Tibial nerve (tissue), 4 donors: ENCODE data around the gene NIPBL. TPM values are rescaled to one million over a fixed set of nuclear protein-coding genes. Genes with fewer than 3 reads are reported as not detected.

Experiments
- DNase-seq, 2 donors: peaks; one replicate each; pipeline ENCODE4 v3.0.0-alpha.2; 2019; ENCODE audit warnings: low spot score in 2 of 2
- H3K27ac ChIP-seq, 4 donors: fragments of 200-600 bp; sonication (generic) in 3 of 4; one replicate each; pipeline ENCODE4 v1.5.1; 2017 to 2019; ENCODE audit warnings: mild to moderate bottlenecking in 1 of 4
- H3K27me3 ChIP-seq, 2 donors: fragments of 200-600 bp; sonication (generic) in 1 of 2; one replicate each; pipeline versions ENCODE4 v1.5.1 to v1.6.0; 2017 to 2019
- H3K36me3 ChIP-seq, 3 donors: fragments of 200-600 bp; sonication (generic); one replicate each; pipeline ENCODE4 v1.5.1; 2018 to 2019
- H3K4me1 ChIP-seq, 4 donors: fragments of 200-600 bp; sonication (generic) in 3 of 4; one replicate each; pipeline ENCODE4 v1.5.1; 2017 to 2019
- H3K4me3 ChIP-seq, 4 donors: fragments of 200-600 bp; sonication (generic) in 3 of 4; one replicate each; pipeline ENCODE4 v1.5.1; 2017 to 2019; ENCODE audit warnings: mild to moderate bottlenecking in 1 of 4, moderate library complexity in 1 of 4
- H3K9me3 ChIP-seq, 4 donors: fragments of 200-600 bp; sonication (generic) in 3 of 4; one replicate each; pipeline ENCODE4 v1.5.1; 2017 to 2019
- CTCF ChIP-seq, 5 experiments: fragments of 200-600 bp in 3 of 5; fragments of 450-650 bp in 2 of 5; sonication (generic) in 3 of 5; IDR thresholded peaks; one replicate each; pipeline ENCODE4 v1.5.1; 2016 to 2019; ENCODE audit warnings: antibody characterized with exemption in 5 of 5, mild to moderate bottlenecking in 3 of 5, moderate library complexity in 2 of 5
- EP300 ChIP-seq, 2 donors: sonication (generic); formaldehyde crosslinking; IDR thresholded peaks; one replicate each; pipeline ENCODE4 v1.6.1; 2017; ENCODE audit warnings: antibody characterized with exemption in 2 of 2, mild to moderate bottlenecking in 1 of 2
- POLR2A ChIP-seq, 2 donors: fragments of 450-650 bp; IDR thresholded peaks; one replicate each; pipeline ENCODE4 v1.6.1; 2017; ENCODE audit warnings: antibody characterized with exemption in 2 of 2, mild to moderate bottlenecking in 2 of 2, moderate library complexity in 2 of 2
- WGBS, 2 donors: methylation state at CpG; one replicate each; pipeline ENCODE4 v1.1.5; 2018; 5-methylcytosine and 5-hydroxymethylcytosine counted together
- total RNA-seq, 4 donors: library from RNA; depleted of rRNA; stranded (reverse); fragments of >200 nt; gene quantifications; one replicate each; pipeline ENCODE4 v1.1.0, GENCODE V29; 2016

Gene NIPBL
- total RNA-seq, 4 donors from 2014 or later, result 53.4 to 64.5 (median 59.4) TPM

GRCh38 chr5:36932699-36933098, 56.1 kb downstream of the NIPBL start:
- H3K36me3 ChIP-seq, result no peaks in the 10 kb centered on the region
- H3K9me3 ChIP-seq, result peaks cover 0 to 6% (median 0%) of the 10 kb centered on the region in 4 donors
- no peak overlapping the region for H3K27ac ChIP-seq
- H3K4me3 ChIP-seq, result no peak overlapping the region
- H3K4me1 ChIP-seq, result peaks cover 0 to 51% (median 0%) of the 10 kb centered on the region in 4 donors
- no peak for TF ChIP-seq POLR2A (IDR thresholded peaks at IDR 0.05)
- TF ChIP-seq EP300 (IDR thresholded peaks at IDR 0.05), result no peak
- TF ChIP-seq CTCF (IDR thresholded peaks at IDR 0.05), result no peak
- H3K27me3 ChIP-seq, result no peaks in the 10 kb centered on the region
- WGBS, 2 donors, result 93 to 97% methylated on average over 1 of the region's 1 CpG
- no peak for DNase-seq

GRCh38 chr5:36934740-36935356, 58.3 kb downstream of the NIPBL start:
- H3K9me3 ChIP-seq, result peaks cover 0 to 6% (median 0%) of the 10 kb centered on the region in 4 donors
- WGBS, 2 donors, result 96 to 97% methylated on average over 3 of the region's 3 CpGs
- H3K4me3 ChIP-seq, result no peak overlapping the region
- H3K36me3 ChIP-seq, result no peaks in the 10 kb centered on the region
- DNase-seq, result no peak
- no peaks in the 10 kb centered on the region for H3K27me3 ChIP-seq
- H3K4me1 ChIP-seq, result peaks cover 0 to 50% (median 4%) of the 10 kb centered on the region in 4 donors
- no peak for TF ChIP-seq POLR2A (IDR thresholded peaks at IDR 0.05)
- no peak for TF ChIP-seq EP300 (IDR thresholded peaks at IDR 0.05)
- TF ChIP-seq CTCF (IDR thresholded peaks at IDR 0.05), result no peak
- no peak overlapping the region for H3K27ac ChIP-seq

- DNase-seq, result no peak
- peaks cover 0 to 6% (median 0%) of the 10 kb centered on the region in 4 donors for H3K9me3 ChIP-seq
- H3K27me3 ChIP-seq, result no peaks in the 10 kb centered on the region
- 88 to 100% methylated on average over 1 of the region's 1 CpG for WGBS, 2 donors
- no peak overlapping the region for H3K27ac ChIP-seq
- TF ChIP-seq EP300 (IDR thresholded peaks at IDR 0.05) (no peak), POLR2A (IDR thresholded peaks at IDR 0.05) (no peak), CTCF (IDR thresholded peaks at IDR 0.05) (no peak)
- no peaks in the 10 kb centered on the region for H3K36me3 ChIP-seq
- H3K4me3 ChIP-seq, result no peak overlapping the region
- peaks cover 0 to 50% (median 4%) of the 10 kb centered on the region in 4 donors for H3K4me1 ChIP-seq
These were observed 59.2 kb downstream of the NIPBL start for GRCh38 chr5:36935805-36936204.

GRCh38 chr5:36936309-36936708, 59.7 kb downstream of the NIPBL start:
- 74 to 82% methylated on average over 3 of the region's 3 CpGs for WGBS, 2 donors
- peaks cover 0 to 6% (median 0%) of the 10 kb centered on the region in 4 donors for H3K9me3 ChIP-seq
- H3K4me1 ChIP-seq, result peaks cover 0 to 55% (median 4%) of the 10 kb centered on the region in 4 donors
- H3K27ac ChIP-seq, result no peak overlapping the region
- H3K36me3 ChIP-seq, result no peaks in the 10 kb centered on the region
- H3K4me3 ChIP-seq, result no peak overlapping the region
- no peak for DNase-seq
- TF ChIP-seq POLR2A (IDR thresholded peaks at IDR 0.05), result no peak
- TF ChIP-seq CTCF (IDR thresholded peaks at IDR 0.05), result no peak
- TF ChIP-seq EP300 (IDR thresholded peaks at IDR 0.05), result no peak
- no peaks in the 10 kb centered on the region for H3K27me3 ChIP-seq

- 89 to 91% methylated on average over 5 of the region's 5 CpGs for WGBS, 2 donors
- no peak for TF ChIP-seq EP300 (IDR thresholded peaks at IDR 0.05)
- no peak for TF ChIP-seq CTCF (IDR thresholded peaks at IDR 0.05)
- no peak for TF ChIP-seq POLR2A (IDR thresholded peaks at IDR 0.05)
- DNase-seq, result no peak
- Histone ChIP-seq H3K9me3 (no peaks in the 10 kb centered on the region), H3K4me3 (no peak overlapping the region), H3K4me1 (peaks cover 0 to 59% (median 4%) of the 10 kb centered on the region in 4 donors), H3K27ac (no peak overlapping the region), H3K27me3 (no peaks in the 10 kb centered on the region), H3K36me3 (no peaks in the 10 kb centered on the region)
These were observed 61.6 kb downstream of the NIPBL start for GRCh38 chr5:36938129-36938528.
